ENCODE measurements around the gene GRM1. TPM values are rescaled to one million over a fixed set of nuclear protein-coding genes. Genes with fewer than 3 reads are reported as not detected.

Gene GRM1
- total and polyA plus RNA-seq, 9 of the 15 experiments (the other 6 are each of a cell fraction or from before 2014, with no cell fraction given), result not detected

DNA sequence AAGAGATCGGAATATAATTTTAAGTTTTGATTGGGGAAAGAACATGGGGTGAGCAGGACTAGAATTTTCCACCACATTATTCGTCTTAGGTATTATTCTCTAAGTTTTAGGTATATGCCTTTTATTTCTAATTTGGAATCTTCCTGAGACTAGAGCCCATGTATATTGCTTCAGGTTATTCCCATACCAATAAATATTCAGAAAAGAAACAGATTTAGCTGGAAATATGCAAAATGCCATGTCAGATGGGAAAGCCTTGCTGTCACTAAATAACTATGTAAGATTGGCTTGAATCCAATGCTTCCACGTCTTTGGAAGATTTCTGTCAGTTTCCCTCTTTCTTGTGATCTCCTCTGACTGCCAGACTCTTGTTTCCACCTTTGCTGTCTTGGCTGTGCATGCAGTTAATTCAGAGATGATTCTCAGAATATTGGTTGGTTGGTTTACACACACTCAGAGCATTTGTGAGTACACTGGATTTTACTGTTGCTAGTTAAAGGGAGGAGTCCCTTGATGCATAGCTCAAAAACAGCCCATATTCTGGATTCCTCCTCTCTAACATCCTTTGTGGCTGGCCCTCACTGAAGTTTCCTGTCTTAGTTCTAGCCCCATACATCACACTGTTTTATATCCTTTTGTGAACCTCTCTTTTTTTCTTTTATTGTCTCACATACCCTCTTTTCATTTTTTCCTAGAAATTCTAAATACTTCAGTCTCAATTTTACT, 64.3 kb downstream of the GRM1 start:
- FAIRE-seq (no peak), DNase-seq (ENCODE audit: extremely low read depth in 1 of 4, low spot score in 3 of 4) (no peak), ATAC-seq (no peak)
- no peaks in the 10 kb centered on the region for H3K36me3 ChIP-seq (ENCODE audit: control insufficient read depth, insufficient read depth, low read length)
- intact Hi-C loops (cut with micrococcal nuclease), result no loop called here
- no TSS peak for BruUV-seq (replicated peaks)
- in situ Hi-C loops (cut with MboI), result no loop called here
- no peak overlapping the region for H3K9ac ChIP-seq (ENCODE audit: insufficient read depth in 1 of 2, low read depth in 2 of 2, low read length in 2 of 2)
- no peak overlapping the region for H3K4me3 ChIP-seq
- H3K27ac ChIP-seq (ENCODE audit: extremely low read depth, low read depth, low read length), result no peak overlapping the region
- ChIA-PET POLR2A (no interaction called here), CTCF (ENCODE audit: low intra/inter-chr PET ratio) (no interaction called here)
- H3K4me2 ChIP-seq (ENCODE audit: insufficient read depth, low read length), result no peak overlapping the region
- H3K79me2 ChIP-seq (ENCODE audit: control insufficient read depth, insufficient read depth, low read length), result no peaks in the 10 kb centered on the region
- no peaks in the 10 kb centered on the region for H3K27me3 ChIP-seq (ENCODE audit: control insufficient read depth in 2 of 2, insufficient read depth in 2 of 2, low read length in 2 of 2)
- no peaks in the 10 kb centered on the region for H3K9me1 ChIP-seq (ENCODE audit: control insufficient read depth, insufficient read depth, low read length)
- H3K4me1 ChIP-seq (replicated peaks in 1 of 2; ENCODE audit: control insufficient read depth in 2 of 2, insufficient read depth in 2 of 2, low read length in 2 of 2), result no peaks in the 10 kb centered on the region
- no peaks in the 10 kb centered on the region for H4K20me1 ChIP-seq (replicated peaks; ENCODE audit: control insufficient read depth, insufficient read depth, low read length)
- H2AFZ ChIP-seq (ENCODE audit: low read depth, low read length), result no peak overlapping the region
- WGBS (ENCODE audit: insufficient coverage, low coverage, missing lambda C conversion rate), result 0% methylated on average over 3 of the region's 3 CpGs
- H3K9me3 ChIP-seq (replicated peaks; ENCODE audit: control insufficient read depth, insufficient read depth, low read depth, low read length), result no peaks in the 10 kb centered on the region
- TF ChIP-seq NR2F6 (CRISPR knock-in tag; IDR thresholded peaks at IDR 0.05), result no peak

DNA sequence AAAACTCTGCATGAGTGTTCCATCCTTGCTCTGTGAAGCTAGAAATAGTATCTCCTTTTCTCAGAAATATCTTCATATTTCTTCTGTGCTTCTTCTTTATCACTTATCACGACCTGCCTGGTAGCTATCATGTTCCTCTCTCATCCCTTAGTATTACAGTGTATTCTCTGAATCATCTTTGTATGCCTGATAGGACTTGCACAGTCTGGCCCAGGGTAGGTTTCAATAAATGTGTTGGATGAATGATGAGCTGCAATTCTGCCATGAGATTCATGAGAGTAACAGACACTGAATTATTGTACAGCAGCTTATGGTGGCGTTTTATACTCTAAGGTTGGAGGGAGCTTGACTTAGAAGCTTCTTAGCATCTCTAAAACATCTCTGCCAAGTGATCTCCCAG, 66.6 kb downstream of the GRM1 start:
- no peak for TF ChIP-seq ZNF551 (CRISPR knock-in tag; IDR thresholded peaks at IDR 0.05)
- TF ChIP-seq ZNF408 (CRISPR knock-in tag; IDR thresholded peaks at IDR 0.05; ENCODE audit: low read depth), result no peak
- TF ChIP-seq, protein P1, sequence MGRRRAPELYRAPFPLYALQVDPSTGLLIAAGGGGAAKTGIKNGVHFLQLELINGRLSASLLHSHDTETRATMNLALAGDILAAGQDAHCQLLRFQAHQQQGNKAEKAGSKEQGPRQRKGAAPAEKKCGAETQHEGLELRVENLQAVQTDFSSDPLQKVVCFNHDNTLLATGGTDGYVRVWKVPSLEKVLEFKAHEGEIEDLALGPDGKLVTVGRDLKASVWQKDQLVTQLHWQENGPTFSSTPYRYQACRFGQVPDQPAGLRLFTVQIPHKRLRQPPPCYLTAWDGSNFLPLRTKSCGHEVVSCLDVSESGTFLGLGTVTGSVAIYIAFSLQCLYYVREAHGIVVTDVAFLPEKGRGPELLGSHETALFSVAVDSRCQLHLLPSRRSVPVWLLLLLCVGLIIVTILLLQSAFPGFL (CRISPR knock-in tag; IDR thresholded peaks at IDR 0.05), result no peak
- TF ChIP-seq FOXJ3 (CRISPR knock-in tag; IDR thresholded peaks at IDR 0.05), result no peak
- intact Hi-C loops (cut with micrococcal nuclease) (no loop called here), in situ Hi-C loops (cut with MboI) (no loop called here)
- H3K36me3 ChIP-seq (ENCODE audit: control insufficient read depth, insufficient read depth, low read length), result no peaks in the 10 kb centered on the region
- no TSS peak for BruUV-seq (replicated peaks)
- H3K27ac ChIP-seq (ENCODE audit: extremely low read depth, low read depth, low read length), result no peak overlapping the region
- no peak overlapping the region for H3K4me3 ChIP-seq
- H3K79me2 ChIP-seq (ENCODE audit: control insufficient read depth, insufficient read depth, low read length), result no peaks in the 10 kb centered on the region
- H3K9me3 ChIP-seq (replicated peaks; ENCODE audit: control insufficient read depth, insufficient read depth, low read depth, low read length), result no peaks in the 10 kb centered on the region
- 0% methylated on average over 2 of the region's 2 CpGs for WGBS (ENCODE audit: insufficient coverage, low coverage, missing lambda C conversion rate)
- H3K4me1 ChIP-seq (replicated peaks in 1 of 2; ENCODE audit: control insufficient read depth in 2 of 2, insufficient read depth in 2 of 2, low read length in 2 of 2), result no peaks in the 10 kb centered on the region
- no peaks in the 10 kb centered on the region for H3K9me1 ChIP-seq (ENCODE audit: control insufficient read depth, insufficient read depth, low read length)
- H3K9ac ChIP-seq (ENCODE audit: insufficient read depth in 1 of 2, low read depth in 2 of 2, low read length in 2 of 2), result no peak overlapping the region
- no peak overlapping the region for H3K4me2 ChIP-seq (ENCODE audit: insufficient read depth, low read length)
- ChIA-PET CTCF (ENCODE audit: low intra/inter-chr PET ratio) (no interaction called here), POLR2A (interaction anchor here (0.6 kb wide), 1 partner anchor 184 kb away, joined by 4 read pairs; no protein-coding TSS in a partner anchor)
- no peaks in the 10 kb centered on the region for H3K27me3 ChIP-seq (ENCODE audit: control insufficient read depth in 2 of 2, insufficient read depth in 2 of 2, low read length in 2 of 2)
- H2AFZ ChIP-seq (ENCODE audit: low read depth, low read length), result no peak overlapping the region
- H4K20me1 ChIP-seq (replicated peaks; ENCODE audit: control insufficient read depth, insufficient read depth, low read length), result no peaks in the 10 kb centered on the region
- ATAC-seq (no peak), DNase-seq (ENCODE audit: extremely low read depth in 1 of 4, low spot score in 3 of 4) (no peak), FAIRE-seq (no peak)
